ENCODE results near the gene CD83. TPM values are rescaled to one million over a fixed set of nuclear protein-coding genes. Genes with fewer than 3 reads are reported as not detected.

CD83 gene
- total and polyA plus RNA-seq, 2 of the 8 experiments (the other 6 are each of a cell fraction or from before 2014, with no cell fraction given) = 4.6 to 8.5 TPM

DNA sequence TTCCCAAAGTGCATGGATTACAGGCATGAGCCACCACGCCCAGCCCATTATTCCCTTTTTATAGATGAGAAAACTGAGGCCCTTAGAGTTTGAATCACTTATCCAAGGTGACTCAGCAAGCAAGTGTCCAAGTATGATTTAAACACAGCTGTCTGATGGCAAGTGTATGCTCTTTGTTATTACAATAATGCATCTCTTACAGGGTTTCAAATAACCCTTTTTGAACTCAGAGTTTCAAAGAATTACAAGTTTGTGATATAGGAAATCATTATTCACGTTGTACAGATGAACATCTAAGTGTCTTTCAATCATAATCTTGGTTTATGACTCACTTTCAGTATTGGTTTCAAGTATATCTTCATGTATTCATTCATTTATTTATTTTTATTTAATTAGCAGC lies 63.0 kb downstream of the CD83 start:
- no peaks in the 10 kb centered on the region for H3K27me3 ChIP-seq (replicated peaks in 1 of 4; ENCODE audit: control insufficient read depth in 3 of 4, extremely low read depth in 1 of 4, insufficient read depth in 3 of 4, low read length in 3 of 4)
- no peaks in the 10 kb centered on the region for H3K79me1 ChIP-seq (ENCODE audit: low read depth, low read length)
- no peaks in the 10 kb centered on the region for H3K23me2 ChIP-seq (ENCODE audit: low read depth, low read length)
- H4K5ac ChIP-seq (ENCODE audit: insufficient read length, low read depth, low read length) = no peak overlapping the region
- ChIA-PET CTCF (ENCODE audit: partially characterized antibody) (interaction anchor here (2.1 kb wide), 1 partner anchor 52 kb away, joined by 4 read pairs; no protein-coding TSS in a partner anchor), POLR2A (ENCODE audit: partially characterized antibody) (no interaction called here)
- H3K56ac ChIP-seq (replicated peaks; ENCODE audit: insufficient read length, low read depth, low read length) = no peak overlapping the region
- H2AK5ac ChIP-seq (ENCODE audit: low read depth, low read length) = no peak overlapping the region
- no peak overlapping the region for H3K27ac ChIP-seq (ENCODE audit: low read depth, low read length)
- H4K91ac ChIP-seq (replicated peaks; ENCODE audit: insufficient read length, low read length) = no peak overlapping the region
- FAIRE-seq = no peak
- H2AFZ ChIP-seq (ENCODE audit: low read length) = no peak overlapping the region
- no peaks in the 10 kb centered on the region; a peak in 1 of 4 replicates for H3K9me3 ChIP-seq (ENCODE audit: insufficient read depth in 2 of 2, low read depth in 1 of 2, low read length in 1 of 2)
- H3K18ac ChIP-seq (ENCODE audit: extremely low read depth, low read length) = no peak overlapping the region
- no peak overlapping the region for H2BK5ac ChIP-seq (ENCODE audit: low read depth, low read length)
- H2BK15ac ChIP-seq (ENCODE audit: low read length) = no peak overlapping the region
- no peak overlapping the region for H2BK12ac ChIP-seq (ENCODE audit: low read depth, low read length)
- no peaks in the 10 kb centered on the region for H3K4me1 ChIP-seq (replicated peaks in 1 of 4; ENCODE audit: control insufficient read depth in 3 of 4, insufficient read depth in 4 of 4, low read length in 3 of 4)
- no peak overlapping the region for H4K8ac ChIP-seq (ENCODE audit: extremely low read depth, insufficient read depth, low read length)
- no peak overlapping the region for H3K14ac ChIP-seq (ENCODE audit: insufficient read length)
- no peaks in the 10 kb centered on the region for H3K36me3 ChIP-seq (ENCODE audit: control insufficient read depth in 2 of 4, insufficient read depth in 4 of 4, low read length in 3 of 4)
- H4K20me1 ChIP-seq (replicated peaks in 1 of 2; ENCODE audit: control insufficient read depth in 1 of 2, insufficient read depth in 2 of 2, low read length in 2 of 2) = no peaks in the 10 kb centered on the region
- H3K9ac ChIP-seq (replicated peaks in 1 of 4; ENCODE audit: extremely low read depth in 1 of 4, low read depth in 3 of 4, low read length in 3 of 4) = no peak overlapping the region
- no peak overlapping the region for H3K4ac ChIP-seq (replicated peaks; ENCODE audit: insufficient read length, low read depth, low read length)
- no peak overlapping the region for H3K4me3 ChIP-seq (ENCODE audit: extremely low read depth in 1 of 4, insufficient read depth in 2 of 4, low read depth in 3 of 4, low read length in 4 of 4)
- no peak overlapping the region for H3K23ac ChIP-seq (ENCODE audit: insufficient read length)
- H2BK120ac ChIP-seq (replicated peaks; ENCODE audit: low read depth, low read length) = no peak overlapping the region
- WGBS, 2 experiments (ENCODE audit: extremely low coverage in 1 of 2, insufficient coverage in 1 of 2, insufficient read length in 1 of 2, insufficient replicate concordance in 2 of 2, low coverage in 1 of 2, low lambda C conversion rate in 2 of 2, missing lambda C conversion rate in 1 of 2) = 87% methylated on average over 2 of the region's 2 CpGs; no CpG with 5 or more reads in 1 of the 2 experiments
- no peak for DNase-seq (ENCODE audit: low read depth in 1 of 2, low spot score in 2 of 2)
- H3K79me2 ChIP-seq (ENCODE audit: control insufficient read depth in 1 of 2, insufficient read depth in 2 of 2, low read length in 2 of 2) = no peaks in the 10 kb centered on the region
- no peak overlapping the region for H3K4me2 ChIP-seq (ENCODE audit: insufficient read depth in 1 of 2, low read depth in 2 of 2, low read length in 2 of 2)
- H2BK20ac ChIP-seq (ENCODE audit: low read length) = no peak overlapping the region
- TF ChIP-seq E2F6 (IDR thresholded peaks at IDR 0.05) = no peak
- TF ChIP-seq RBBP5 (IDR thresholded peaks at IDR 0.05; ENCODE audit: borderline replicate concordance, low read depth, low read length) = no peak
- TF ChIP-seq TBP (IDR thresholded peaks at IDR 0.05; ENCODE audit: low read depth, low read length) = no peak
- TF ChIP-seq NRF1 (IDR thresholded peaks at IDR 0.05; ENCODE audit: low read depth, low read length) = no peak
- no peak for TF ChIP-seq SIX5 (IDR thresholded peaks at IDR 0.05; ENCODE audit: low read depth, low read length)
